NCI-H1694 (cell line): Measurements from ENCODE around the gene UBA6.
"Not testable (repeated sequence)": the region's sequence is repeated elsewhere in the genome, so short reads cannot be mapped to it uniquely, and the experiment has no call there.

ENCODE experiments used
- DNase-seq: peaks from one replicate; lab custom pipeline; 2025; lab: John Stamatoyannopoulos, UW

The UBA6 gene

GRCh38 chr4:67700738-67701516 is at the start of gene UBA6:
Gene UBA6, minus strand, starts transcription at chr4:67701155. Its CDS starts 36 bp downstream, at chr4:67701119.
- DNase-seq, result peak; percentile 78

- no peak for DNase-seq
Observed at GRCh38 chr4:67750691-67751090, 49.7 kb upstream of the UBA6 start.

GRCh38 chr4:67749286-67749685 is 48.3 kb upstream of the UBA6 start:
- no peak for DNase-seq

GRCh38 chr4:67746797-67747495 is 46.0 kb upstream of the UBA6 start:
- peak; percentile 28 for DNase-seq

GRCh38 chr4:67744561-67745283 is 43.8 kb upstream of the UBA6 start:
- DNase-seq, result no peak

GRCh38 chr4:67743194-67743593 is 42.2 kb upstream of the UBA6 start:
- DNase-seq, result no peak

GRCh38 chr4:67736262-67736661 is 35.3 kb upstream of the UBA6 start:
- no peak for DNase-seq

GRCh38 chr4:67735325-67735724 is 34.4 kb upstream of the UBA6 start:
- DNase-seq, result no peak

- DNase-seq, result not testable (repeated sequence)
Observed at GRCh38 chr4:67730511-67730910, 29.6 kb upstream of the UBA6 start.

GRCh38 chr4:67727124-67727850 is 26.3 kb upstream of the UBA6 start:
- no peak for DNase-seq

- DNase-seq, result no peak
Observed at GRCh38 chr4:67725981-67726380, 25.0 kb upstream of the UBA6 start.

GRCh38 chr4:67725132-67725531 is 24.2 kb upstream of the UBA6 start:
- no peak for DNase-seq

GRCh38 chr4:67723949-67724348 is 23.0 kb upstream of the UBA6 start:
- DNase-seq, result no peak

GRCh38 chr4:67723341-67723740 is 22.4 kb upstream of the UBA6 start:
- no peak for DNase-seq

GRCh38 chr4:67721770-67722597 is 21.0 kb upstream of the UBA6 start:
- DNase-seq, result no peak

- DNase-seq, result no peak
Observed at GRCh38 chr4:67721315-67721769, 20.4 kb upstream of the UBA6 start.

- no peak for DNase-seq
Observed at GRCh38 chr4:67719953-67720617, 19.1 kb upstream of the UBA6 start.

- no peak for DNase-seq
Observed at GRCh38 chr4:67718848-67719247, 17.9 kb upstream of the UBA6 start.

GRCh38 chr4:67717586-67717985 is 16.6 kb upstream of the UBA6 start:
- DNase-seq, result no peak

GRCh38 chr4:67714955-67715354 is 14.0 kb upstream of the UBA6 start:
- DNase-seq, result no peak

GRCh38 chr4:67714248-67714583 is 13.3 kb upstream of the UBA6 start:
- no peak for DNase-seq
